SU-DHL-6 (cell line): ENCODE results near the gene AFF2.

ENCODE experiments used
- CTCF ChIP-seq: fragments of 200-600 bp; sonication (generic); IDR thresholded peaks from one replicate; pipeline ENCODE4 v1.5.1; 2017; ENCODE audit warnings: antibody characterized with exemption, mild to moderate bottlenecking, low read length, moderate library complexity; ENCODE audit not compliant: insufficient read depth, poor library complexity, severe bottlenecking
- EZH2phosphoT487 ChIP-seq: fragments of 200-600 bp; sonication (generic), shearing (Covaris generic); conservative IDR thresholded peaks from 2 replicates; pipeline ENCODE4 v1.6.1; 2018; ENCODE audit warnings: mild to moderate bottlenecking, antibody characterized with exemption, low read length, moderate library complexity, mixed read lengths

- TF ChIP-seq CTCF (no peak), EZH2phosphoT487 (no peak)
Measured at GRCh38 chrX:148815218-148815961, 315.0 kb downstream of the AFF2 start.
